Psoas muscle (tissue), 8 donors: ENCODE data around the gene TLDC2. TPM values are rescaled to one million over a fixed set of nuclear protein-coding genes. Genes with fewer than 3 reads are reported as not detected.

Experiments
- ATAC-seq, 4 donors: fragments of 200-7000 bp; cut with Tn5 transposase; one replicate each; pipeline ENCODE4 v1.9.1; 2020; ENCODE audit warnings: moderate library complexity in 3 of 4, mild to moderate bottlenecking in 2 of 4
- DNase-seq, 2 donors: peaks; one replicate each; pipeline ENCODE4 v3.0.0-alpha.2; 2020
- H3K27ac ChIP-seq: fragments of 200-600 bp; one replicate; pipeline ENCODE4 v1.8.0; 2022
- H3K27me3 ChIP-seq, 3 donors: fragments of 200-600 bp in 1 of 3; one replicate each; pipeline versions ENCODE4 v1.6.1 to v1.8.0; 2013 to 2022; ENCODE audit warnings: low read length in 2 of 3, mild to moderate bottlenecking in 2 of 3, moderate library complexity in 1 of 3; ENCODE audit not compliant: insufficient read depth in 3 of 3
- H3K36me3 ChIP-seq, 2 donors: fragments of 200-600 bp in 1 of 2; one replicate each; pipeline versions ENCODE4 v1.6.1 to v1.8.0; 2013 to 2022; ENCODE audit warnings: low read depth in 1 of 2, mild to moderate bottlenecking in 1 of 2, moderate library complexity in 1 of 2; ENCODE audit not compliant: insufficient read depth in 1 of 2
- H3K4me1 ChIP-seq: fragments of 200-600 bp; one replicate; pipeline ENCODE4 v1.8.0; 2022
- H3K4me3 ChIP-seq: fragments of 200-600 bp; one replicate; pipeline ENCODE4 v1.8.0; 2022; ENCODE audit warnings: mild to moderate bottlenecking
- H3K9me3 ChIP-seq: fragments of 200-600 bp; one replicate; pipeline ENCODE4 v1.8.0; 2022
- WGBS, 3 donors: extraction: QIAGEN DNeasy Blood & Tissue Kit; methylation state at CpG; one replicate each; pipeline versions ENCODE4 v1.1.6 to v1.1.7; 2013; 5-methylcytosine and 5-hydroxymethylcytosine counted together
- intact Hi-C, 2 donors: fragments of 100-400 bp; cut with DNase I; formaldehyde crosslinking; loops; one replicate each; pipeline versions ENCODE4 v1.11.0 to v1.14.2; 2022
- polyA plus RNA-seq, 3 donors: library from polyadenylated mRNA; stranded (reverse); fragments of 200-250 nt; gene quantifications; one replicate each; pipeline ENCODE4 v1.2.3, GENCODE V29; 2013
- total RNA-seq, 4 donors: library from RNA; stranded (reverse); fragmentation: NEBNext Ultra II Directional in 2 of 4; extraction: Animal tissue kit (Norgen Biotek cat#: 25700) in 2 of 4; gene quantifications; one replicate each; pipeline versions ENCODE4 v1.2.1 to v1.2.4, GENCODE V29; 2021 to 2023
- TF ChIP-seq, protein P1 (sequence below): fragments of 200-600 bp; IDR thresholded peaks from one replicate; pipeline ENCODE4 v1.8.0; 2022; ENCODE audit warnings: antibody characterized with exemption
- donor health status: healthy with polysubstance abuse.
- donor health status: DM: no; HTN: no; CAD: no; lungs with moderate emphysema.
- donor health status: Bipolar disorder and iron deficiency.
- donor health status: healthy.
- donor health status: DM: yes; HTN: yes; CAD: no.
- donor health status: DM: no; HTN: no; CAD: no.
- donor health status: DM: no; HTN: no; CAD: no.
- donor health status: DM: yes; HTN: yes; CAD: no.

The TLDC2 gene
- total and polyA plus RNA-seq, 7 donors: 0.04 to 0.15 (median 0.05) TPM; not detected in 4

DNA sequence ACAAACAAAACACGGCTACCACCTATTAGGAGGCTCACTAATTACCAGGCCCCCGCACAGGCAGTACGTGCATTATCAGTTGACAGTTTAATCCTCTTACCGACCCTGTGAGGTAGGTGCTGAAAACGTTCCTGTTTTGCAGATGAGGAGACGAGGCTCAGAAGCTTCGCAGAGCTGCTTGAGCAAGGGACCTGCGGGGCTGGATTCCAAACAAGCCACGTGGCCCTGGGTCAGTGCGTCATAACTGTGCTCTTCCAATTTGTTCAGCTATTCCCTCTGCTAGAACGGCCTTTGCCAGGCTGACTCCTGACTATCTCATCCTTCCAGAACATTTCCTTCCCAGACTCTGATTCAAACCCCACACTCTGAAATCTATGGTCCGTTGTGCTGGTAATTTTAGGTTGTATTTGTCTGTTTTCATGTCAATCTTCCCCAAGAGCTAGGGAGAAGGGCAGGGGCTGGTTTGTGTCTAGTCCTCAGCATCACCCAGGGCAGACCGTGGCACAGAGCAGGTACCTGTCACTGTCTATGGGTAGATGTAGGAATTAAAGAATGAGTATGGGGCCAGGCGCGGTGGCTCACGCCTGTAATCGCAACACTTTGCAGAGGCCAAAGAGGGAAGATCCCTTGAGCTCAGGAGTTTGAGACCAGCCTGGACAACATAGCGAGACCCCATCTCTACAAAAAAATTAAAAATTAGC is 28.8 kb upstream of the TLDC2 start:
- intact Hi-C loops: no loop called here
- 59 to 70% (median 60%) methylated on average over 18 of the region's 18 CpGs for WGBS, 3 donors
- ATAC-seq (peak; percentile 67 to 85 (median 78)), DNase-seq (peak; percentile 83 to 87)
- no peak overlapping the region for H3K4me3 ChIP-seq
- no peaks in the 10 kb centered on the region for H3K27me3 ChIP-seq
- H3K9me3 ChIP-seq: no peaks in the 10 kb centered on the region
- TF ChIP-seq, protein P1, sequence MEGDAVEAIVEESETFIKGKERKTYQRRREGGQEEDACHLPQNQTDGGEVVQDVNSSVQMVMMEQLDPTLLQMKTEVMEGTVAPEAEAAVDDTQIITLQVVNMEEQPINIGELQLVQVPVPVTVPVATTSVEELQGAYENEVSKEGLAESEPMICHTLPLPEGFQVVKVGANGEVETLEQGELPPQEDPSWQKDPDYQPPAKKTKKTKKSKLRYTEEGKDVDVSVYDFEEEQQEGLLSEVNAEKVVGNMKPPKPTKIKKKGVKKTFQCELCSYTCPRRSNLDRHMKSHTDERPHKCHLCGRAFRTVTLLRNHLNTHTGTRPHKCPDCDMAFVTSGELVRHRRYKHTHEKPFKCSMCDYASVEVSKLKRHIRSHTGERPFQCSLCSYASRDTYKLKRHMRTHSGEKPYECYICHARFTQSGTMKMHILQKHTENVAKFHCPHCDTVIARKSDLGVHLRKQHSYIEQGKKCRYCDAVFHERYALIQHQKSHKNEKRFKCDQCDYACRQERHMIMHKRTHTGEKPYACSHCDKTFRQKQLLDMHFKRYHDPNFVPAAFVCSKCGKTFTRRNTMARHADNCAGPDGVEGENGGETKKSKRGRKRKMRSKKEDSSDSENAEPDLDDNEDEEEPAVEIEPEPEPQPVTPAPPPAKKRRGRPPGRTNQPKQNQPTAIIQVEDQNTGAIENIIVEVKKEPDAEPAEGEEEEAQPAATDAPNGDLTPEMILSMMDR: no peak
- H3K27ac ChIP-seq: peak overlapping the region; percentile 72
- peaks cover 9% of the 10 kb centered on the region for H3K4me1 ChIP-seq
- no peaks in the 10 kb centered on the region for H3K36me3 ChIP-seq

DNA sequence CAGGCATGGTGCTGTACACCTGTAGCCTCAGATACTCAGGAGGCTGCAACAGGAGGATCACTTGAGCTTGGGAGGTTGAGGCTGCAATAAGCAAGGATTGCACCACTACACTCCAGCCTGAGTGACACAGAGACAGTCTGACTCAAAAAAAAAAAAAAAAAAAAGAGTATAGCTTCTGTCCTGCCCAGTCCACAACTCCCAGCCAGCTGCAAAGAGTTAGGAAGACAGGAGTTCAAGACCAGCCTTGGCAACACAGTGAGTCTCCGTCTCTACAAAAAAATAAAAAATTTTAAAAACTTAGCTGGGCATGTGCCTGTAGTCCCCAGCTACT is 28.3 kb upstream of the TLDC2 start:
- 32 to 76% (median 38%) methylated on average over 1 of the region's 1 CpG for WGBS, 3 donors

DNA sequence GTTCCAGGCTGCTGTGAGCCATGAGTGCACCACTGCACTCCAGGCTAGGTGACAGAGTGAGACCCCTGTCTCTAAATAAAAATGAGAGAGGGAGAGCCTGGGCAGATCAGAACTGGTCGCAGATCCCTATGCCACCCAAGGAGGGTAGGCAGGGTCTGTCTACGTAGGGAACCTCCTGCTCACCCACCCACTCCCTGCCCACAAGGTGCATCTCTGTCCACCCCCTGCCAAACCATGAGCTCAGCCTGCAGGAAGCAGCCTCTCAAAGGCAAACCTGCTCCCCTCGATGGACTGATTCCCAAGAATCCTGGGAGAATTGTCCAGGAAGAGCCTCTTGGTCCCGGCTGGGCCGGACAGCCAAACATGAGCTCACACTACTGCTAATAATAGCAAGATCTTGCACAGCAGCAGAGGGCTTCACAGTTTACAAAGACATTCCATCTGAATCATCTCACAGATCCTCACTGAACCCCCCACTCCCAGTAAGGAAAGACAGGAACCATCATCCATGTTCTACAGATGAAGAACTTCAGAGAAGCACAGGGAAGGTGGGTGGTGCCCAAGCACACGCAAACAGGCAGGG is 27.8 kb upstream of the TLDC2 start:
- TF ChIP-seq, protein P1: no peak
- DNase-seq: peak; percentile 60 to 75
- Histone ChIP-seq H3K27ac (peak overlapping the region; percentile 72), H3K27me3 (no peaks in the 10 kb centered on the region), H3K36me3 (no peaks in the 10 kb centered on the region), H3K9me3 (no peaks in the 10 kb centered on the region), H3K4me3 (no peak overlapping the region), H3K4me1 (peaks cover 9% of the 10 kb centered on the region)
- peak; percentile 19 to 58 (median 56) for ATAC-seq
- intact Hi-C loops: no loop called here
- WGBS, 3 donors: 34 to 37% (median 37%) methylated on average over 6 of the region's 6 CpGs

More for the DNA sequence above, 28.3 kb upstream of the TLDC2 start:
- peak in 3 of 4 donors; percentile 22 to 35 (median 26) for ATAC-seq
- Histone ChIP-seq H3K27ac (peak overlapping the region; percentile 72), H3K4me3 (no peak overlapping the region), H3K36me3 (no peaks in the 10 kb centered on the region), H3K9me3 (no peaks in the 10 kb centered on the region), H3K4me1 (peaks cover 9% of the 10 kb centered on the region), H3K27me3 (no peaks in the 10 kb centered on the region)
- DNase-seq: no peak
- TF ChIP-seq, protein P1: no peak
- intact Hi-C loops: no loop called here

DNA sequence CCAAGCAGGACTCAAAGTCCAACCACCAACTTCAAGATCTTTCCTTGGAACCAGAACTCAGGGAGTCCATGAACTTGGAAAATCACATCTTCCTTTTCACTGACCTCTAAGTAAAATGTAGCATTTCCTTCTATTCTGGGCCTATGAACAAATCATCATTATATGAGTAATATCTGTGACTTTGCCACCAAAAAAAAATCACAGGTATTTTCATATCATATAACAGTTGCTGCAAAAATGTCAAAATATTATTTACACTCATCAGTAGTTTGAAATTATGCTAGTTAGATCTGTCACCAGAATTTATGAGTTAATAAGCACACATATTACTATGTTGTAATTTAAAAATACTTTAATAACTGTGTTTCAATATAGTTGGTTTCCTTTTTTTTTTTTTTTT is 27.3 kb upstream of the TLDC2 start:
- H3K27me3 ChIP-seq: no peaks in the 10 kb centered on the region
- peaks cover 9% of the 10 kb centered on the region for H3K4me1 ChIP-seq
- ATAC-seq: no peak
- no peaks in the 10 kb centered on the region for H3K9me3 ChIP-seq
- TF ChIP-seq, protein P1: no peak
- H3K27ac ChIP-seq: peak overlapping the region; percentile 72
- no peak for DNase-seq
- no peaks in the 10 kb centered on the region for H3K36me3 ChIP-seq
- H3K4me3 ChIP-seq: no peak overlapping the region
- intact Hi-C loops: no loop called here
